ENCODE results near the gene TSHB. TPM values are rescaled to one million over a fixed set of nuclear protein-coding genes. Genes with fewer than 3 reads are reported as not detected.

TSHB gene
- polyA plus RNA-seq, 3 donors, result 0.61 TPM; not detected in 2

Other genes with a start within 250 kb of the TSHB start
- gene SIKE1, start 249.1 kb upstream of the TSHB start, polyA plus RNA-seq (ENCODE audit: insufficient read length in 3 of 3), result 10 to 100 TPM; 54.6 to 62.4 (median 55.6) TPM
- gene SYCP1, start 175.0 kb upstream of the TSHB start, polyA plus RNA-seq (ENCODE audit: insufficient read length in 3 of 3), result under 1 TPM; 0.15 to 0.28 (median 0.21) TPM
- gene TSPAN2, start 59.7 kb downstream of the TSHB start, polyA plus RNA-seq (ENCODE audit: insufficient read length in 3 of 3), result 10 to 100 TPM; 38.6 to 44.0 (median 40.2) TPM

Data from right renal cortex interstitium (tissue), 3 donors.